Endodermal cell (in vitro differentiated cells): ENCODE results near the gene SND1. TPM values are rescaled to one million over a fixed set of nuclear protein-coding genes. Genes with fewer than 3 reads are reported as not detected.

Source experiments
- DNase-seq: peaks from one replicate; pipeline ENCODE4 v3.0.0-alpha.2; 2017
- H3K27ac ChIP-seq: 2 replicates; pipeline ENCODE4 v1.5.1; 2013; ENCODE audit warnings: mild to moderate bottlenecking, low read depth, low read length, moderate library complexity
- H3K27me3 ChIP-seq: 2 replicates; pipeline ENCODE4 v1.6.1; 2013; ENCODE audit warnings: mild to moderate bottlenecking, low read length, moderate library complexity; ENCODE audit not compliant: insufficient read depth, control insufficient read depth, poor library complexity, severe bottlenecking
- H3K36me3 ChIP-seq: 2 replicates; pipeline ENCODE4 v1.7.0; 2013; ENCODE audit warnings: mild to moderate bottlenecking, low read length, moderate library complexity; ENCODE audit not compliant: control insufficient read depth, insufficient read depth
- H3K4me1 ChIP-seq: one replicate; pipeline ENCODE4 v1.7.0; 2013; ENCODE audit warnings: low read length; ENCODE audit not compliant: control insufficient read depth, insufficient read depth
- H3K4me3 ChIP-seq: 2 replicates; pipeline ENCODE4 v1.5.1; 2013; ENCODE audit warnings: mild to moderate bottlenecking, low read length, moderate library complexity
- H3K9ac ChIP-seq: 2 replicates; pipeline ENCODE4 v1.6.1; 2013; ENCODE audit warnings: mild to moderate bottlenecking, low read length, moderate library complexity; ENCODE audit not compliant: poor library complexity, severe bottlenecking; ENCODE audit errors: extremely low read depth
- H3K9me3 ChIP-seq: 2 replicates; pipeline ENCODE4 v1.6.1; 2013; ENCODE audit warnings: mild to moderate bottlenecking, low read length, moderate library complexity; ENCODE audit not compliant: control insufficient read depth
- H3K27ac Mint-ChIP-seq: 2 replicates; pipeline ENCODE4 v1.8.0; 2020; ENCODE audit warnings: mixed read lengths
- H3K27me3 Mint-ChIP-seq: 2 replicates; pipeline ENCODE4 v1.8.0; 2021; ENCODE audit warnings: mild to moderate bottlenecking, mixed read lengths; ENCODE audit not compliant: insufficient read depth
- H3K36me3 Mint-ChIP-seq: 2 replicates; pipeline ENCODE4 v1.8.0; 2020; ENCODE audit warnings: low read depth, mixed read lengths
- H3K4me1 Mint-ChIP-seq: 2 replicates; pipeline ENCODE4 v1.8.0; 2020; ENCODE audit warnings: mixed read lengths
- H3K4me3 Mint-ChIP-seq: 2 replicates; pipeline ENCODE4 v1.8.0; 2020; ENCODE audit warnings: mild to moderate bottlenecking, moderate library complexity, mixed read lengths
- H3K9me3 Mint-ChIP-seq: 2 replicates; pipeline ENCODE4 v1.8.0; 2020; ENCODE audit warnings: mild to moderate bottlenecking, mixed read lengths
- CTCF ChIP-seq: fragments of 200-600 bp; sonication (generic); conservative IDR thresholded peaks from 2 replicates; pipeline ENCODE4 v1.5.0; 2021; ENCODE audit warnings: antibody characterized with exemption, mild to moderate bottlenecking
- WGBS, 2 experiments: methylation state at CpG; one replicate each; pipeline versions ENCODE4 v1.1.5 to v1.1.7; 2013; ENCODE audit warnings: missing lambda C conversion rate in 2 of 2, mixed read lengths in 1 of 2; ENCODE audit not compliant: insufficient coverage in 1 of 2, insufficient read length in 1 of 2; 5-methylcytosine and 5-hydroxymethylcytosine counted together
- total RNA-seq, 2 donors: library from RNA; stranded (reverse); fragmentation: NEBNext Ultra II Directional in 1 of 2; extraction: Animal tissue kit (Norgen Biotek cat#: 25700) in 1 of 2; gene quantifications; 2 replicates in 1 of 2; 3 replicates in 1 of 2; pipeline ENCODE4 v1.2.1, GENCODE V29; 2021

Gene SND1
- total RNA-seq, 2 donors from 2014 or later, result 240 to 267 TPM

- peaks cover 12% of the 10 kb centered on the region for H3K36me3 ChIP-seq
- H3K27ac ChIP-seq, result no peak overlapping the region
- no peaks in the 10 kb centered on the region for H3K4me1 ChIP-seq
- no peak overlapping the region for H3K4me3 ChIP-seq
- TF ChIP-seq CTCF, result no peak
- Mint-ChIP-seq H3K4me3 (no peak overlapping the region), H3K27ac (no peak overlapping the region), H3K27me3 (peaks cover 4% of the 10 kb centered on the region), H3K36me3 (peaks cover 5% of the 10 kb centered on the region), H3K9me3 (no peaks in the 10 kb centered on the region), H3K4me1 (no peaks in the 10 kb centered on the region)
- 91 to 95% methylated on average over 3 to 4 of the region's 4 CpGs for WGBS, 2 experiments
- no peaks in the 10 kb centered on the region for H3K27me3 ChIP-seq
- H3K9me3 ChIP-seq, result no peaks in the 10 kb centered on the region
- no peak overlapping the region for H3K9ac ChIP-seq
- no peak for DNase-seq
Measured at GRCh38 chr7:128039544-128039953, 387.6 kb downstream of the SND1 start.

- Mint-ChIP-seq H3K9me3 (no peaks in the 10 kb centered on the region), H3K27me3 (peaks cover 1% of the 10 kb centered on the region), H3K4me1 (no peaks in the 10 kb centered on the region), H3K4me3 (no peak overlapping the region), H3K36me3 (peaks cover 5% of the 10 kb centered on the region), H3K27ac (no peak overlapping the region)
- Histone ChIP-seq H3K27me3 (no peaks in the 10 kb centered on the region), H3K4me3 (no peak overlapping the region), H3K9me3 (no peaks in the 10 kb centered on the region), H3K36me3 (peaks cover 12% of the 10 kb centered on the region), H3K4me1 (no peaks in the 10 kb centered on the region), H3K9ac (no peak overlapping the region), H3K27ac (no peak overlapping the region)
- DNase-seq, result no peak
- 94 to 100% methylated on average over 2 to 3 of the region's 3 CpGs for WGBS, 2 experiments
- no peak for TF ChIP-seq CTCF
Measured at GRCh38 chr7:128040205-128040604, 388.2 kb downstream of the SND1 start.

DNA sequence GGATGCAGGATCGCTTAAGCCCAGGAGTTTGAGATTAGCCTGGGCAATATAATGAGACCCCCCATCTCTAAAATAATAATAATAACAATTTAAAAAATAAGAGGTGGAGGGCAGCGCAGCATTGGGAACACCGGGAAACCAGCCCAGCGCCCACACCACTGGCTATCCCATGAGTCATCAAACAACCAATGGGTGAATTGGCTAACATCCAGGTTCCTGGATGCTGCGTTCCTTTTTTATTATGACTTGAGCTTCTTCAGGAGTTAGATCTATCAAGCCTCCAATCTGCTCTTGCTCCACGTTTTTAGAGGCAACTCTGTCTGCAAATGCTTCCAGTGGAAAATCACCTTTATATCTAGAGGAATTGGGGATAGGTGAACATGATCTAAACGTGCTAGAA is 389.2 kb downstream of the SND1 start:
- H3K4me3 Mint-ChIP-seq, result no peak overlapping the region
- no peaks in the 10 kb centered on the region for H3K9me3 Mint-ChIP-seq
- Histone ChIP-seq H3K36me3 (peaks cover 12% of the 10 kb centered on the region), H3K4me3 (no peak overlapping the region), H3K4me1 (no peaks in the 10 kb centered on the region), H3K27me3 (no peaks in the 10 kb centered on the region), H3K9ac (no peak overlapping the region), H3K9me3 (no peaks in the 10 kb centered on the region), H3K27ac (no peak overlapping the region)
- no peaks in the 10 kb centered on the region for H3K27me3 Mint-ChIP-seq
- no peaks in the 10 kb centered on the region for H3K4me1 Mint-ChIP-seq
- 93 to 97% methylated on average over 4 to 7 of the region's 7 CpGs for WGBS, 2 experiments
- no peak for TF ChIP-seq CTCF
- no peak for DNase-seq
- peaks cover 5% of the 10 kb centered on the region for H3K36me3 Mint-ChIP-seq
- no peak overlapping the region for H3K27ac Mint-ChIP-seq
